Fibroblast of lung (primary cell): ENCODE results near the gene RGS2. TPM values are rescaled to one million over a fixed set of nuclear protein-coding genes. Genes with fewer than 3 reads are reported as not detected.

Source experiments
- DNase-seq, 2 donors: peaks; one replicate each; pipeline versions ENCODE4 v3.0.0 to v3.0.0-alpha.2; 2010; ENCODE audit warnings: low read depth in 2 of 2
- H2AFZ ChIP-seq: 2 replicates; pipeline ENCODE4 v1.5.1; 2012; ENCODE audit warnings: low read length, control low read depth, inconsistent platforms
- H3K27ac ChIP-seq: 2 replicates; pipeline ENCODE4 v1.5.1; 2011; ENCODE audit warnings: low read length, control low read depth; ENCODE audit not compliant: insufficient read depth
- H3K27me3 ChIP-seq: 2 replicates; pipeline ENCODE4 v1.5.1; 2011; ENCODE audit warnings: mild to moderate bottlenecking, low read length; ENCODE audit not compliant: control insufficient read depth, insufficient read depth
- H3K36me3 ChIP-seq: 2 replicates; pipeline ENCODE4 v1.5.1; 2011; ENCODE audit warnings: low read length; ENCODE audit not compliant: control insufficient read depth, insufficient read depth
- H3K4me1 ChIP-seq: 2 replicates; pipeline ENCODE4 v1.5.1; 2011; ENCODE audit warnings: low read length; ENCODE audit not compliant: control insufficient read depth, insufficient read depth; ENCODE audit errors: extremely low read depth
- H3K4me2 ChIP-seq: 2 replicates; pipeline ENCODE4 v1.5.1; 2011; ENCODE audit warnings: low read length, control low read depth; ENCODE audit not compliant: insufficient read depth; ENCODE audit errors: extremely low read depth
- H3K4me3 ChIP-seq, 4 experiments: fragments of 200-600 bp in 1 of 4; sonication (generic) in 1 of 4; replicated peaks in 1 of 4; 2 replicates each; pipeline ENCODE4 v1.5.1; 2011 to 2016; ENCODE audit warnings: low read length in 4 of 4, low read depth in 3 of 4, mild to moderate bottlenecking in 3 of 4, control low read depth in 2 of 4, inconsistent platforms in 1 of 4, mixed read lengths in 1 of 4; ENCODE audit not compliant: insufficient read depth in 1 of 4; ENCODE audit errors: control extremely low read depth in 1 of 4
- H3K79me2 ChIP-seq: 2 replicates; pipeline ENCODE4 v1.5.1; 2012; ENCODE audit warnings: mild to moderate bottlenecking, low read length, inconsistent platforms; ENCODE audit not compliant: control insufficient read depth, insufficient read depth
- H3K9ac ChIP-seq: 2 replicates; pipeline ENCODE4 v1.5.1; 2011; ENCODE audit warnings: mild to moderate bottlenecking, low read length, control low read depth; ENCODE audit not compliant: insufficient read depth
- H3K9me3 ChIP-seq: 2 replicates; pipeline ENCODE4 v1.5.1; 2012; ENCODE audit warnings: low read depth, low read length; ENCODE audit not compliant: control insufficient read depth, insufficient read depth
- H4K20me1 ChIP-seq: 2 replicates; pipeline ENCODE4 v1.5.1; 2011; ENCODE audit warnings: low read length; ENCODE audit not compliant: control insufficient read depth, insufficient read depth; ENCODE audit errors: extremely low read depth
- CTCF ChIP-seq, 2 donors: IDR thresholded peaks in 1 of 2; conservative IDR thresholded peaks in 1 of 2; 1 replicate in 1 of 2; 2 replicates in 1 of 2; pipeline ENCODE4 v1.5.1; 2011 to 2012; ENCODE audit warnings: low read length in 2 of 2, control low read depth in 1 of 2, inconsistent platforms in 1 of 2, low read depth in 1 of 2, mild to moderate bottlenecking in 1 of 2
- EZH2 ChIP-seq: IDR thresholded peaks from 2 replicates; pipeline ENCODE4 v1.5.1; 2012; ENCODE audit warnings: low read length, control low read depth, mild to moderate bottlenecking; ENCODE audit errors: missing control alignments
- polyA plus RNA-seq, 2 donors: library from polyadenylated mRNA; depleted of rRNA in 1 of 2; stranded (reverse) in 1 of 2; unstranded in 1 of 2; fragments of >200 nt; gene quantifications; 2 replicates each; pipeline ENCODE4 v1.2.1, GENCODE V29; 2011 to 2012; ENCODE audit warnings: missing spikeins in 1 of 2
- total RNA-seq: library from RNA; depleted of rRNA; stranded (reverse); fragments of >200 nt; gene quantifications from 2 replicates; pipeline ENCODE4 v1.2.1, GENCODE V29; 2014

Gene RGS2
- total and polyA plus RNA-seq, 2 donors (not counting 1 experiment from before 2014, with no cell fraction given), result 31.7 to 43.9 TPM

GRCh38 chr1:192830595-192831246 is 21.9 kb downstream of the RGS2 start:
- H3K9ac ChIP-seq, result no peak overlapping the region
- no peaks in the 10 kb centered on the region for H3K27me3 ChIP-seq
- no peak overlapping the region for H3K27ac ChIP-seq
- H3K36me3 ChIP-seq, result no peaks in the 10 kb centered on the region
- TF ChIP-seq EZH2 (no peak), CTCF (conservative IDR thresholded peaks at IDR 0.05 in 1 of 2, IDR thresholded peaks at IDR 0.05 in 1 of 2; ENCODE audit: low read depth in 1 of 2, low read length in 2 of 2) (no peak)
- H4K20me1 ChIP-seq, result no peaks in the 10 kb centered on the region
- no peak for DNase-seq
- no peak overlapping the region for H2AFZ ChIP-seq
- no peaks in the 10 kb centered on the region for H3K79me2 ChIP-seq
- H3K9me3 ChIP-seq, result no peaks in the 10 kb centered on the region
- H3K4me1 ChIP-seq, result no peaks in the 10 kb centered on the region
- no peak overlapping the region for H3K4me2 ChIP-seq
- no peak overlapping the region for H3K4me3 ChIP-seq

DNA sequence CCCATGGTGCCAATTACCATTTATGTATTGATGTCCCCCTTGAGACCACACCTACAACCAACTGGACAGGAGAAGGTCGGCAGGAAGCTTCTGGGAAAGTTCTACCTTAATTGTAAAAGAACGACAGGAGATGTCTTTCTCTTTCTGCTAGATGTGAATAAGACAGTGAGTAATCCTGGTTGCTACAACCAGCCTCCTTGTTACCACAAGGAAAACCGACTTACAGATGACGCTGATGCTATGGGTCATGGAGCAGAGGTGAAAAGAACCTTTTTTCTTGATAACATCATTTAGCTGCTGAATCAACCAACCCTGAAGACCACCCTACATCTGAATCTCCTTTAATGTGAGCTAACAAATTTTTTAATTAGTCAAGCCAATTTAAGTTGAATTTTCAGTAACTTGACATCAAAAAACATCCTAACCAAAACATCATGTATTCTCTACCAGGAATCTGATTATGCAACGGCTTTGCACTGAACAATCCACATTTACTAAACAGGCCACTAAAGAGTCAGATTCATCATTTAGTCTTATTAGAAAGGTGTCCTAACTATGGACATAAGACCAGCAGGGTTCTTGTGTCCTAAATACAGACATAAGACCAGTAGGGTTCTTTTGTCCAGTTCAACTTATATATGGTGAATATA is 23.0 kb downstream of the RGS2 start:
- Histone ChIP-seq H3K4me3 (no peak overlapping the region), H3K9me3 (no peaks in the 10 kb centered on the region), H3K9ac (no peak overlapping the region), H3K79me2 (no peaks in the 10 kb centered on the region), H3K4me1 (no peaks in the 10 kb centered on the region), H3K27ac (no peak overlapping the region), H4K20me1 (no peaks in the 10 kb centered on the region), H2AFZ (no peak overlapping the region), H3K36me3 (no peaks in the 10 kb centered on the region), H3K4me2 (no peak overlapping the region), H3K27me3 (no peaks in the 10 kb centered on the region)
- TF ChIP-seq EZH2, result no peak
- no peak for TF ChIP-seq CTCF (conservative IDR thresholded peaks at IDR 0.05 in 1 of 2, IDR thresholded peaks at IDR 0.05 in 1 of 2; ENCODE audit: low read depth in 1 of 2, low read length in 2 of 2)
- DNase-seq, result peak in 1 of 2 donors; percentile 85

DNA sequence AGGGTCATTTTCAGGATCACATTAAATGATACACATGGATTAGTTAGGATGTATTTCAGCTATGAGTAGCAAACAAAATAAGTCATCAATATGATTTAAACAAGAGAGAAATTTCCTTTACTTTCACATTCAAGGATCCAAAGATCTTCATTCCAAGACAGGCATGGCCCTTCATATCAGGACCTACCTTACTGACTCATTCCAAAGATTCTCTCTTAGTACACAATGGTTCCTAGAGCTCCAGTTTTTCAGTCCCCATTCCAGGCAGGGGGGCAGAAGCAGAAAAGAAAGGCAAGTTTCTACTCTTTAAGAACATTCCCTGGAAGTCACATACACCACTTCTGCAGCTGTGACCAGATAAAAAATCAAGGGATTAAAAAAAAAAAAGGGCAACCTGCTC is 23.7 kb downstream of the RGS2 start:
- Histone ChIP-seq H2AFZ (no peak overlapping the region), H3K4me3 (no peak overlapping the region), H3K36me3 (no peaks in the 10 kb centered on the region), H3K79me2 (no peaks in the 10 kb centered on the region), H3K27ac (no peak overlapping the region), H3K27me3 (no peaks in the 10 kb centered on the region), H4K20me1 (no peaks in the 10 kb centered on the region), H3K4me2 (no peak overlapping the region), H3K9me3 (no peaks in the 10 kb centered on the region), H3K9ac (no peak overlapping the region), H3K4me1 (no peaks in the 10 kb centered on the region)
- peak in 1 of 2 donors; percentile 8 for DNase-seq
- TF ChIP-seq CTCF (conservative IDR thresholded peaks at IDR 0.05 in 1 of 2, IDR thresholded peaks at IDR 0.05 in 1 of 2; ENCODE audit: low read depth in 1 of 2, low read length in 2 of 2), result no peak
- TF ChIP-seq EZH2, result no peak
